ENCODE data around the gene SRPX2. TPM values are rescaled to one million over a fixed set of nuclear protein-coding genes. Genes with fewer than 3 reads are reported as not detected.
A peak's percentile ranks its signal among the peaks of the same experiment; 100 is the strongest.

SRPX2 gene
- 10 to 100 TPM in 1 of 4 donors, 1 to 10 TPM in 3; 2.8 to 15.2 (median 7.5) TPM for total RNA-seq

- WGBS: 40% methylated on average over 11 of the region's 11 CpGs
- Histone ChIP-seq H3K4me3 (peak within 1 kb of the TSS; percentile 23), H3K27me3 (no peaks in the 10 kb centered on the region)
These were observed at the start of gene SRPX2 for GRCh38 chrX:100643956-100644860. Gene SRPX2 (plus strand): TSS chrX:100644199. CDS start chrX:100646323, 2,124 bp downstream.

DNA sequence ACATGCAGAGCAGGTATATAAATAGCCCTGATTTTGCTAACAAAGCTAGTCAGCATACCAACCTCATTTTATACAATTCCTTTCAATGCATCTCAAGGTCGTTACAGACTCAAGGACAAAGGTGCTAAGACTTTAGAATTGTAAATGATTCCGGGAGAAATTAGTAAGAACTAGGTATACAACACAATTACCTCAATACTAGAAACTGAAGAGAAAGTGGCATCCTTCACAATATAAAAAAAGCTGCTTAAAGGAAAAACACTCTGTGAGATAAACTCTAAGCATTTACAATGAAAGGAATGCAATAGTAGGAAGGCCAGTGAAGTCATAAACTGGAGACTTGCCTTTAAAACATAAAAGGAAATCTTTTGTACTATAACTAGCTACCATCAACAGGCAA lies 47.4 kb upstream of the SRPX2 start:
- Histone ChIP-seq H3K27ac (no peak overlapping the region), H3K4me1 (no peaks in the 10 kb centered on the region), H3K36me3 (no peaks in the 10 kb centered on the region), H3K27me3 (no peaks in the 10 kb centered on the region), H3K9me3 (no peaks in the 10 kb centered on the region), H3K4me3 (no peak overlapping the region)
- TF ChIP-seq POLR2A (IDR thresholded peaks at IDR 0.05) (no peak), CTCF (IDR thresholded peaks at IDR 0.05) (no peak)
- 70% methylated on average over 2 of the region's 2 CpGs for WGBS
- no peak for DNase-seq (ENCODE audit: low spot score in 2 of 2)

More at GRCh38 chrX:100643956-100644860, at the start of gene SRPX2:
- Histone ChIP-seq H3K9me3 (no peaks in the 10 kb centered on the region), H3K4me1 (peaks cover 20% of the 10 kb centered on the region), H3K36me3 (no peaks in the 10 kb centered on the region), H3K27ac (no peak within 1 kb of the TSS)
- DNase-seq (ENCODE audit: low spot score in 2 of 2): no peak
- TF ChIP-seq CTCF (IDR thresholded peaks at IDR 0.05): no peak
- peak in 1 of 2 donors; percentile 32 for TF ChIP-seq POLR2A (IDR thresholded peaks at IDR 0.05)
- no peak for TF ChIP-seq EP300 (IDR thresholded peaks at IDR 0.05)
- peak in 1 of 3 donors; percentile 55 for TF ChIP-seq POLR2AphosphoS5 (IDR thresholded peaks at IDR 0.05)

DNA sequence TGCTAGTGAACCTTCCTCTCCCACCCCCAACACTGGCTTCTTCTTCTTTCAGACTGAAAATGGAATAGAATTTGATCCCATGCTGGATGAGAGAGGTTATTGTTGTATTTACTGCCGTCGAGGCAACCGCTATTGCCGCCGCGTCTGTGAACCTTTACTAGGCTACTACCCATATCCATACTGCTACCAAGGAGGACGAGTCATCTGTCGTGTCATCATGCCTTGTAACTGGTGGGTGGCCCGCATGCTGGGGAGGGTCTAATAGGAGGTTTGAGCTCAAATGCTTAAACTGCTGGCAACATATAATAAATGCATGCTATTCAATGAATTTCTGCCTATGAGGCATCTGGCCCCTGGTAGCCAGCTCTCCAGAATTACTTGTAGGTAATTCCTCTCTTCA lies 44.5 kb upstream of the SRPX2 start:
- Histone ChIP-seq H3K36me3 (no peaks in the 10 kb centered on the region), H3K9me3 (no peaks in the 10 kb centered on the region), H3K4me3 (no peak overlapping the region), H3K27ac (no peak overlapping the region), H3K27me3 (no peaks in the 10 kb centered on the region), H3K4me1 (no peaks in the 10 kb centered on the region)
- TF ChIP-seq CTCF (IDR thresholded peaks at IDR 0.05): no peak
- no peak for TF ChIP-seq POLR2A (IDR thresholded peaks at IDR 0.05)
- TF ChIP-seq EP300 (IDR thresholded peaks at IDR 0.05): no peak
- no peak for TF ChIP-seq POLR2AphosphoS5 (IDR thresholded peaks at IDR 0.05)
- WGBS: 87% methylated on average over 9 of the region's 9 CpGs
- DNase-seq (ENCODE audit: low spot score in 2 of 2): no peak

DNA sequence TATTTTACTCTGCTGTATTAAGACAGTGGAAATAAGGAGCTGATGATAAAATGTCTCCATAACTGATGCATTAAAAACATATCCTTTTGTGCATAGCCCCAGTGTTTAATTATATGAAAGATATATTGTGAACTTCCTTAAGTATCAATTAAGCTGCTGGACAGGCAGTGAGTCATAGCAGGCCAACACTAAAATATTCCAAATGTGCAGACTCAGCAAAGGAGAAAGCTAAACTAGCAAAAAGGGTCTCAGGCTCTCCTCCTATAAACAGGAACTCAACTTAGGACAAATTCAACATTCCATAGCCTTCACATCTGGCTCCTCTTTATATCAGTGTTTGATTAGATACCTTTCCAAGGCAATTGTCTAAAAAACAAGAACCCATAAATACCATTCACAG lies 43.7 kb upstream of the SRPX2 start:
- H3K4me3 ChIP-seq: no peak overlapping the region

More for the DNA sequence above, 43.7 kb upstream of the SRPX2 start:
- TF ChIP-seq EP300 (IDR thresholded peaks at IDR 0.05) (no peak), CTCF (IDR thresholded peaks at IDR 0.05) (no peak), POLR2AphosphoS5 (IDR thresholded peaks at IDR 0.05) (no peak), POLR2A (IDR thresholded peaks at IDR 0.05) (no peak)
- Histone ChIP-seq H3K27ac (no peak overlapping the region), H3K4me1 (no peaks in the 10 kb centered on the region), H3K36me3 (no peaks in the 10 kb centered on the region), H3K27me3 (no peaks in the 10 kb centered on the region), H3K9me3 (no peaks in the 10 kb centered on the region)
- DNase-seq (ENCODE audit: low spot score in 2 of 2): no peak

Measured in suprapubic skin (tissue), 4 donors.